ENCODE results near the gene ARHGAP10.

GRCh38 chr4:148023512-148024181 is 291.8 kb downstream of the ARHGAP10 start:
- TF ChIP-seq SPI1 (IDR thresholded peaks at IDR 0.05; ENCODE audit: low read depth, low read length), result no peak
- TF ChIP-seq TAF1 (IDR thresholded peaks at IDR 0.05; ENCODE audit: low read depth, low read length), result no peak
- no peak for TF ChIP-seq POLR2A (IDR thresholded peaks at IDR 0.05; ENCODE audit: low read depth, low read length)
- TF ChIP-seq POLR2AphosphoS5 (IDR thresholded peaks at IDR 0.05; ENCODE audit: low read depth, low read length), result no peak
- no peak for TF ChIP-seq PAX5 (IDR thresholded peaks at IDR 0.05; ENCODE audit: insufficient read depth, low read length, severe bottlenecking)
